Measurements from ENCODE around the gene ACTG2.
"Not testable (repeated sequence)": the region's sequence is repeated elsewhere in the genome, so short reads cannot be mapped to it uniquely, and the experiment has no call there.

ACTG2 gene

DNA sequence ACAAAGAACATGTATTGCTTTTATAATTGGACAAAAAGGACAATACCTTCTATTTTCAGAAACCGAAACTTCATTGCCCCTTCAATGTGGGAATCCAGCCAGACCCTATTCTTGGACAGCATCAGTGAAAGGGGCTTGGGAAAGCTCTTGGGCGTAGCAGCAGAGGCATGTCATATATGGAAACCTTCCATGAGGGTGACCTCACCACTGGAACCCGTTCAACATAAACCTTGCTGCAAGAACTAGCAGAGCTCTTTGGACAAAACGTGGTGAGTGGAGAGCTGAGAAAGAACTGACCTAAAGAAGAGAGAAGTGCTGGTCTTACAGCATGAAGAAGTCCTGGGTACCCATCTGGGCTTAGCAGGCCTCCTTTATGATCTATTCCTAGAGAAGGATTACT, 22.7 kb upstream of the ACTG2 start:
- no peak overlapping the region for H3K27ac ChIP-seq (ENCODE audit: low read depth, low read length)
- no peaks in the 10 kb centered on the region for H3K9me3 ChIP-seq (ENCODE audit: control insufficient read depth, insufficient read depth, low read length)

DNA sequence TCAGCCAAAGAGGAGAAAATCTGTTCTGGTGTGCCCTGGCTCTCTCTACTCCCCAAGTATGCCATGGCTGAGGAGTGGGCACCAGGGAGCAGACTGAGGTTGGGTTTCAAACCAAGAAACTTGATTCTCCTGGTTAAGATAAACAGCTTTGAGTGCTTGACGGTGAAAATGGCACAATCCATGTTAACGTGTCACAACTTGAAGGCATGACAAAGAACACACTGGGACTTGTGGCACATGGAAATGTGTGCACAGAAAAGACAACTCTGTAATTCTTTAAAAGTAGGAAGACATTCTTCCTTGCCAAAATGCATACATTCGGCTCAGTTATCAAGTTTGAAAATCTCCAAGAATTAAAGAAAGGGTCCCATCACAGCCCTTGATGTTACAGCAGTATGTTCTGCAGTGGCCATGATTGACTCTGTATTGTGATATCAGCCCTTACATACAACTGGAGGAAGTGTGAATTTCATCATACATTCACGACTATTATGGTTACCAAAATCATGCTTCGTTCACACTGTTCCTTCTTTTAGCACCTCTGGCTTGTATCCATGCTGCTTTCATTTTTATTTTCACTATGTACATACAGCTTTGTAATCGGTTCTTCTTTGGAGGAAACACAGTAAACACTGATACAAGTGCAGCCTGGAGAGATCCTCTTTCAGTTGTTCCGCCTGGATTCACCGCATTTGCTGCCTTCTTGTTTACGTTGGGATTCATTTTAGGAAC, 15.6 kb upstream of the ACTG2 start:
- H3K4me1 ChIP-seq (ENCODE audit: control insufficient read depth, insufficient read depth, low read length): no peaks in the 10 kb centered on the region
- H3K27ac ChIP-seq (ENCODE audit: low read depth, low read length): no peak overlapping the region
- no peaks in the 10 kb centered on the region for H3K27me3 ChIP-seq (ENCODE audit: control insufficient read depth, insufficient read depth, low read length)
- H3K36me3 ChIP-seq (ENCODE audit: control insufficient read depth, insufficient read depth, low read length): no peaks in the 10 kb centered on the region
- no peak overlapping the region for H3K9ac ChIP-seq (ENCODE audit: low read depth, low read length)
- H3K9me3 ChIP-seq (ENCODE audit: control insufficient read depth, insufficient read depth, low read length): no peaks in the 10 kb centered on the region
- no peak overlapping the region for H3K4me3 ChIP-seq (ENCODE audit: low read depth, low read length)

More for the DNA sequence above, 22.7 kb upstream of the ACTG2 start:
- Histone ChIP-seq H3K4me1 (ENCODE audit: control insufficient read depth, insufficient read depth, low read length) (no peaks in the 10 kb centered on the region), H3K27me3 (ENCODE audit: control insufficient read depth, insufficient read depth, low read length) (no peaks in the 10 kb centered on the region), H3K9ac (ENCODE audit: low read depth, low read length) (no peak overlapping the region), H3K36me3 (ENCODE audit: control insufficient read depth, insufficient read depth, low read length) (peaks cover 21% of the 10 kb centered on the region), H3K4me3 (ENCODE audit: low read depth, low read length) (no peak overlapping the region)

- H3K36me3 ChIP-seq (ENCODE audit: control insufficient read depth, insufficient read depth, low read length); H3K9ac ChIP-seq (ENCODE audit: low read depth, low read length); H3K4me1 ChIP-seq (ENCODE audit: control insufficient read depth, insufficient read depth, low read length); H3K4me3 ChIP-seq (ENCODE audit: low read depth, low read length); H3K27me3 ChIP-seq (ENCODE audit: control insufficient read depth, insufficient read depth, low read length); H3K9me3 ChIP-seq (ENCODE audit: control insufficient read depth, insufficient read depth, low read length); H3K27ac ChIP-seq (ENCODE audit: low read depth, low read length): not testable (repeated sequence)
These were observed 14.8 kb upstream of the ACTG2 start for GRCh38 chr2:73877984-73878383.

- Histone ChIP-seq H3K36me3 (ENCODE audit: control insufficient read depth, insufficient read depth, low read length) (no peaks in the 10 kb centered on the region), H3K4me3 (ENCODE audit: low read depth, low read length) (no peak overlapping the region), H3K9ac (ENCODE audit: low read depth, low read length) (no peak overlapping the region), H3K27ac (ENCODE audit: low read depth, low read length) (no peak overlapping the region), H3K4me1 (ENCODE audit: control insufficient read depth, insufficient read depth, low read length) (no peaks in the 10 kb centered on the region), H3K27me3 (ENCODE audit: control insufficient read depth, insufficient read depth, low read length) (no peaks in the 10 kb centered on the region), H3K9me3 (ENCODE audit: control insufficient read depth, insufficient read depth, low read length) (no peaks in the 10 kb centered on the region)
These were observed 7.4 kb upstream of the ACTG2 start for GRCh38 chr2:73885406-73885805.

DNA sequence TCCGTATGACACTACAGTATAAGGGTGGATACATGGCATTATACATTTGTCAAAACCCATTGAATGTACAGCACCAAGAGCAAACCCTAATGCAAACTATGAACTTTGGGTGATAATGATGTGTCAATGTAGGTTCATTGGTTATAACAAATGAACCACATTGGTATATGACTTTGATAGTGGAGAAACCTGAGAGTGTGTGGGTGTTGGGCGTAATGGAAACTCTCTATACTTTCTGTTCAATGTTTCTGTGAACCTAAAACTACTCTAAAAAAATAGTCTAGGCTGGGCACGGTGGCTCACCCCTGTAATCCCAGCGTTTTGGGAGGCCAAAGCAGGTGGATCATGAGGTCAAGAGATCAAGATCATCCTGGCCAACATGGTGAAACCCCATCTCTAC, 6.5 kb upstream of the ACTG2 start:
- H3K36me3 ChIP-seq (ENCODE audit: control insufficient read depth, insufficient read depth, low read length): no peaks in the 10 kb centered on the region
- H3K9me3 ChIP-seq (ENCODE audit: control insufficient read depth, insufficient read depth, low read length): no peaks in the 10 kb centered on the region
- H3K27ac ChIP-seq (ENCODE audit: low read depth, low read length): no peak overlapping the region
- no peaks in the 10 kb centered on the region for H3K4me1 ChIP-seq (ENCODE audit: control insufficient read depth, insufficient read depth, low read length)
- no peak overlapping the region for H3K9ac ChIP-seq (ENCODE audit: low read depth, low read length)
- no peaks in the 10 kb centered on the region for H3K27me3 ChIP-seq (ENCODE audit: control insufficient read depth, insufficient read depth, low read length)
- no peak overlapping the region for H3K4me3 ChIP-seq (ENCODE audit: low read depth, low read length)

DNA sequence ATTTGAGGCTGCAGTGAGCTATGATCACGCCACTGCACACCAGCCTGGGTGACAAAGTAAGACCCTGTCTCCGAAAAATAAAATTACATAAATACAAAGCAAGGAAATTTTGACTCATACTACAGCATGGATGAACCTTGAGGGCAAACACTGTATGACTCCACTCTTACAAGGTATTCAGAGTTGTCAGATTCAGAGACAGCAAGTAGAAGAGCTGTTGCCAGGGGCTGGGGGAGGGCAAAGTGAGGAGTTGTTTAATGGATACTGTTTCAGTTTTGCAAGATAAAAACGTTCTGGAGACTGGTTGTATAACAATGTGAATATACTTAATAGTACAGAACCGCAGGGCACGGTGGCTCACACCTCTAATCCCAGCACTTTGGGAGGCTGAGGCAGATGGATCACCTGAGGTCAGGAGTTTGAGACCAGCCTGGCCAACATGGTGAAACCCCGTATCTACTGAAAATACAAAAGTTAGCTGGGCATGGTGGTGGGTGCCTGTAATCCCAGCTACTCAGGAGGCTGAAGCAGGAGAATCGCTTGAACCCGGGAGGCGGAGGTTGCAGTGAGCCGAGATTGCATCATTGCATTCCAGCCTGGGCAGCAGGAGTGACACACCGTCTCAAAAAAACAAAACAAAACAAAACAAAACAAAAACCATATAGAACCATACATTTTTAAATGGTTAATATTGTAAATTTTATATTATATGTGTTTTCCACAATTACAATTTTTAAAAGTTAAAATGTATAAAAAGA, 5.0 kb upstream of the ACTG2 start:
- H3K4me3 ChIP-seq (ENCODE audit: low read depth, low read length); H3K36me3 ChIP-seq (ENCODE audit: control insufficient read depth, insufficient read depth, low read length); H3K9me3 ChIP-seq (ENCODE audit: control insufficient read depth, insufficient read depth, low read length); H3K4me1 ChIP-seq (ENCODE audit: control insufficient read depth, insufficient read depth, low read length); H3K9ac ChIP-seq (ENCODE audit: low read depth, low read length); H3K27me3 ChIP-seq (ENCODE audit: control insufficient read depth, insufficient read depth, low read length); H3K27ac ChIP-seq (ENCODE audit: low read depth, low read length): not testable (repeated sequence)

DNA sequence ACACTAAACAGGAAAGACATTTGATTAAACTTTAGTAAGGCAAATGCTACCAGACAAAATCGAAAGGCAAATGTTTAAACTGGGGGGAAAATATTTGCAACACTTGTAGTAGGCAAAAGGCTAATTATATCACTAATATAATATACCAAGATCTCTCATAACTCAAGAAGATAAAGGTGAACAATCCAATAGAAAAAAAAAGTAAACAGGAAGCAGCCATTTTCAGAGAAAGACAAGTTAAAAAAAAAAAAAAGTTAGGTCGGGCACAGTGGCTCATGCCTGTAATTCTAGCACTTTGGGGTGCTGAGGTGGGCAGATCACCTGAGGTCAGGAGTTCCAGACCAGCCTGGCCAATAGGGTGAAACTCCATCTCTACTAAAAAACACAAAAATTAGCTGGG, 4.4 kb upstream of the ACTG2 start:
- H3K9me3 ChIP-seq (ENCODE audit: control insufficient read depth, insufficient read depth, low read length): no peaks in the 10 kb centered on the region
- H3K27me3 ChIP-seq (ENCODE audit: control insufficient read depth, insufficient read depth, low read length): no peaks in the 10 kb centered on the region
- H3K4me3 ChIP-seq (ENCODE audit: low read depth, low read length): no peak overlapping the region
- H3K27ac ChIP-seq (ENCODE audit: low read depth, low read length): no peak overlapping the region
- H3K36me3 ChIP-seq (ENCODE audit: control insufficient read depth, insufficient read depth, low read length): no peaks in the 10 kb centered on the region
- H3K9ac ChIP-seq (ENCODE audit: low read depth, low read length): no peak overlapping the region
- H3K4me1 ChIP-seq (ENCODE audit: control insufficient read depth, insufficient read depth, low read length): peaks cover 6% of the 10 kb centered on the region; the same call in 1 of the 2 replicates

- no peak overlapping the region for H3K4me3 ChIP-seq (ENCODE audit: low read depth, low read length)
These were observed 3.6 kb upstream of the ACTG2 start for GRCh38 chr2:73889206-73889605.

DNA sequence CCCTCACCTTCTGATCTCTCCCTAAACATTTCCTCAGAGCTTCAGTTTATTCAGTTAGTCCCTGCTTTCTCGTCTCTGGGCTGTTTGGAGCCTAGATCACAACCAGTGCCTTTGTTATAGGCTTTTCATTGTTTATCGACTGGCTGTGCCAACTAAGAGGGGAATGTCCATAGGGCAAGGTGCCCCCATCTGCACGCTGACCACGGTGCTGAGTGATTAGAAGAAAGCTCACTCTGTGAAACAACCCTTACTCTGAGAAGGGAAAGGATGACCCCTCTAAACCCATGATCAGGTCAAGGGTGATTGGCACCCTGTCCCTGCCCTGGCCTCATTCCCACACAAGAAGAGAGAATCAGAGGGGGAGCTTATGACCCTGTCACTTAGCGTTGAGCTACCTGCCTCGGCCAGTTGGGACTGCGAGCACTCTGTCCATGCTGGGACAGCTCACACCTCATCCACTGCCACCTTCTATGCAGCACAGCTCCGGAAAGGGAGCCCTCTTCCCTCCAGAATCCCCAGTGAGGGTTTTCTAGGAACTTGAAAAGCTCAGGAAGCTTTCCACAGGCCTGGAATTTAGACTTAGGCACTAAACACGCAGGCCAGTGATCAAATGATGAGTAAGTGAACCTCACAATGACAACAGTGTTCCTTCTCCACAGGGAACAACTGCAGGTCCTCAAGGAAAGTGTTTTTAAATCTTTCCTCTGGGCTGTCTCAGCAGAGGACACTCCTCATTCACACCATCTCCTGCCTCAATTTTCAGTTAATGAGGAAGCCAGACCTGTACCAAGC, 2.3 kb upstream of the ACTG2 start:
- no peaks in the 10 kb centered on the region for H3K36me3 ChIP-seq (ENCODE audit: control insufficient read depth, insufficient read depth, low read length)
- no peak overlapping the region for H3K4me3 ChIP-seq (ENCODE audit: low read depth, low read length)

More at GRCh38 chr2:73889206-73889605, 3.6 kb upstream of the ACTG2 start:
- no peaks in the 10 kb centered on the region for H3K9me3 ChIP-seq (ENCODE audit: control insufficient read depth, insufficient read depth, low read length)
- H3K4me1 ChIP-seq (ENCODE audit: control insufficient read depth, insufficient read depth, low read length): peaks cover 6% of the 10 kb centered on the region; the same call in 1 of the 2 replicates
- H3K9ac ChIP-seq (ENCODE audit: low read depth, low read length): no peak overlapping the region
- H3K27me3 ChIP-seq (ENCODE audit: control insufficient read depth, insufficient read depth, low read length): no peaks in the 10 kb centered on the region
- H3K27ac ChIP-seq (ENCODE audit: low read depth, low read length): no peak overlapping the region
- H3K36me3 ChIP-seq (ENCODE audit: control insufficient read depth, insufficient read depth, low read length): no peaks in the 10 kb centered on the region

GRCh38 chr2:73891276-73891901, 1.4 kb upstream of the ACTG2 start:
- H3K27ac ChIP-seq (ENCODE audit: low read depth, low read length): no peak overlapping the region
- H3K4me1 ChIP-seq (ENCODE audit: control insufficient read depth, insufficient read depth, low read length): peaks cover 6% of the 10 kb centered on the region; the same call in 1 of the 2 replicates
- no peaks in the 10 kb centered on the region for H3K27me3 ChIP-seq (ENCODE audit: control insufficient read depth, insufficient read depth, low read length)
- H3K9ac ChIP-seq (ENCODE audit: low read depth, low read length): no peak overlapping the region
- H3K36me3 ChIP-seq (ENCODE audit: control insufficient read depth, insufficient read depth, low read length): no peaks in the 10 kb centered on the region
- no peak overlapping the region for H3K4me3 ChIP-seq (ENCODE audit: low read depth, low read length)
- no peaks in the 10 kb centered on the region for H3K9me3 ChIP-seq (ENCODE audit: control insufficient read depth, insufficient read depth, low read length)

More for the DNA sequence above, 2.3 kb upstream of the ACTG2 start:
- no peak overlapping the region for H3K27ac ChIP-seq (ENCODE audit: low read depth, low read length)
- no peaks in the 10 kb centered on the region for H3K27me3 ChIP-seq (ENCODE audit: control insufficient read depth, insufficient read depth, low read length)
- H3K9ac ChIP-seq (ENCODE audit: low read depth, low read length): no peak overlapping the region
- H3K4me1 ChIP-seq (ENCODE audit: control insufficient read depth, insufficient read depth, low read length): peaks cover 6% of the 10 kb centered on the region; the same call in 1 of the 2 replicates
- no peaks in the 10 kb centered on the region for H3K9me3 ChIP-seq (ENCODE audit: control insufficient read depth, insufficient read depth, low read length)
